Measurements from ENCODE around the gene MCC. TPM values are rescaled to one million over a fixed set of nuclear protein-coding genes. Genes with fewer than 3 reads are reported as not detected.

MCC gene
- total RNA-seq, 1 donor from 2014 or later = 18.9 TPM

- TF ChIP-seq, protein P1, sequence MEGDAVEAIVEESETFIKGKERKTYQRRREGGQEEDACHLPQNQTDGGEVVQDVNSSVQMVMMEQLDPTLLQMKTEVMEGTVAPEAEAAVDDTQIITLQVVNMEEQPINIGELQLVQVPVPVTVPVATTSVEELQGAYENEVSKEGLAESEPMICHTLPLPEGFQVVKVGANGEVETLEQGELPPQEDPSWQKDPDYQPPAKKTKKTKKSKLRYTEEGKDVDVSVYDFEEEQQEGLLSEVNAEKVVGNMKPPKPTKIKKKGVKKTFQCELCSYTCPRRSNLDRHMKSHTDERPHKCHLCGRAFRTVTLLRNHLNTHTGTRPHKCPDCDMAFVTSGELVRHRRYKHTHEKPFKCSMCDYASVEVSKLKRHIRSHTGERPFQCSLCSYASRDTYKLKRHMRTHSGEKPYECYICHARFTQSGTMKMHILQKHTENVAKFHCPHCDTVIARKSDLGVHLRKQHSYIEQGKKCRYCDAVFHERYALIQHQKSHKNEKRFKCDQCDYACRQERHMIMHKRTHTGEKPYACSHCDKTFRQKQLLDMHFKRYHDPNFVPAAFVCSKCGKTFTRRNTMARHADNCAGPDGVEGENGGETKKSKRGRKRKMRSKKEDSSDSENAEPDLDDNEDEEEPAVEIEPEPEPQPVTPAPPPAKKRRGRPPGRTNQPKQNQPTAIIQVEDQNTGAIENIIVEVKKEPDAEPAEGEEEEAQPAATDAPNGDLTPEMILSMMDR (IDR thresholded peaks at IDR 0.05; ENCODE audit: unreplicated experiment) = no peak
- DNase-seq (ENCODE audit: low spot score, unreplicated experiment) = no peak
- H3K4me1 Mint-ChIP-seq (ENCODE audit: low read depth) = peaks cover 16% of the 10 kb centered on the region
- no peak overlapping the region for H3K4me3 Mint-ChIP-seq (ENCODE audit: low read depth)
- no peaks in the 10 kb centered on the region for H3K9me3 Mint-ChIP-seq (ENCODE audit: low read depth)
- peaks cover 1% of the 10 kb centered on the region for H3K36me3 Mint-ChIP-seq (ENCODE audit: insufficient read depth)
- H3K27me3 Mint-ChIP-seq = no peaks in the 10 kb centered on the region
- no peak overlapping the region for H3K27ac Mint-ChIP-seq
Observed at GRCh38 chr5:113243349-113243664, 244.9 kb downstream of the MCC start.

DNA sequence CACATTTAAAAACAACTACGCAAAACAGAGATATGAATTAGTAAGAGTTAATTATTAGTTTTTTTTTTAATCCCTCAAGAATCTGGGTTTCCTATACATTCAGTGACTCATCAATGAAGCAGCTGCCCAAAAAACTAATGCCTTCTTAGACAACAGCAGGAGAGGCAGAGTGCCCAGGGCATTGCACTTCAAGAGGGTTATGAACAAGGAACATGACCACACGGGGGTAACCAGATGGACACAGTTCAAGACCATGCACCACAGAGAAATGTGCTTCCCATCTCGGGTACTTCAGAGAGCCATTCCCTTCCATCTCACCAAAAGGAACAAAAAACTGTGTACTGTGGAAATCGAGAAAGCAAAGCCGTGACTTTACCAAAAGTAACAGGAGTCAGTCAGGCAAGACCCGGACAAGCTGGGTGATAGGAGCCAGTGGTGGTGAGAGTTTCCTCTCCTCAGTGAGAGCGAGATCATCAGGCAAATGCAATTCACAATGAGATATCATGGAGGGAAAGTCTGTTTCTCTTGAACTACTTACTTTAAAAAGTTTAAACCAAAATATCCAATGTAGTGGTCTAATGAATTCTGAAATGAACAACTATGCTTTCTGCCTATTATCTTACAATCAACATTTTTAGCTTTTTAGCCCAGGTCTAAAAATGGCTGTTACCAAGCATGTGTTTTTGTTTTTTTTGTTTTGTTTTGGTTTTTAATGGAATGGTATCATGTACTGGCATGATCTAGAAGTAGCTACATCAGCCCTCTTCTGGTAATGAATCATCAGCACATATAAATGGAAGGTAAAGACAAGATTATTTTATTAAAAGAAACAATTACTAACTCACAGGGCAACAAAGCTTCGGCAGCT lies 245.5 kb downstream of the MCC start:
- Mint-ChIP-seq H3K4me3 (ENCODE audit: low read depth) (no peak overlapping the region), H3K4me1 (ENCODE audit: low read depth) (peaks cover 18% of the 10 kb centered on the region), H3K9me3 (ENCODE audit: low read depth) (no peaks in the 10 kb centered on the region), H3K27me3 (no peaks in the 10 kb centered on the region), H3K36me3 (ENCODE audit: insufficient read depth) (peaks cover 1% of the 10 kb centered on the region), H3K27ac (no peak overlapping the region)
- no peak for DNase-seq (ENCODE audit: low spot score, unreplicated experiment)
- TF ChIP-seq, protein P1 (IDR thresholded peaks at IDR 0.05; ENCODE audit: unreplicated experiment) = no peak

- Mint-ChIP-seq H3K9me3 (ENCODE audit: low read depth) (no peaks in the 10 kb centered on the region), H3K4me3 (ENCODE audit: low read depth) (no peak overlapping the region), H3K27me3 (no peaks in the 10 kb centered on the region), H3K4me1 (ENCODE audit: low read depth) (peaks cover 20% of the 10 kb centered on the region), H3K27ac (no peak overlapping the region), H3K36me3 (ENCODE audit: insufficient read depth) (peaks cover 1% of the 10 kb centered on the region)
- TF ChIP-seq, protein P1 (IDR thresholded peaks at IDR 0.05; ENCODE audit: unreplicated experiment) = no peak
- no peak for DNase-seq (ENCODE audit: low spot score, unreplicated experiment)
Observed at GRCh38 chr5:113240951-113241726, 247.1 kb downstream of the MCC start.

DNA sequence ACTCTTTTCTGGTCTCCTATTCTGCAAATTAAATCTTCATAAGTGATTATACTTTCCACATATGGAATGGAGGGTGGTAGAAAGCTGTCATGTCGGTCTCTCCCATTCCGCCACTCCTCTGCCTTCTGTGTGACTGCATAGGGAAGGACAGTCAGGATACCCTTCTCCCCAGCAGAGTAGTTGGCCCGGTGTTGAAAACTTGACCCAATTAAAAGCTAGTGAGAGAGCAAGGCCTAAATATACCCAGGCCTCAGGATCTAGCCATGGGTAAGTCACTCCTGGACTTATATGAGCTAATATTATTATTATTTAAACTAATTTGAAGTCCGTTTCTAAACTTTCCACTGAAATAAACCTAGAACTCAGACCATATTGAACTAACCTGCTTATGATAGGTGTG lies 248.2 kb downstream of the MCC start:
- no peak for DNase-seq (ENCODE audit: low spot score, unreplicated experiment)
- TF ChIP-seq, protein P1 (IDR thresholded peaks at IDR 0.05; ENCODE audit: unreplicated experiment) = no peak
- no peaks in the 10 kb centered on the region for H3K27me3 Mint-ChIP-seq
- H3K4me3 Mint-ChIP-seq (ENCODE audit: low read depth) = no peak overlapping the region
- no peaks in the 10 kb centered on the region for H3K9me3 Mint-ChIP-seq (ENCODE audit: low read depth)
- H3K27ac Mint-ChIP-seq = no peak overlapping the region
- peaks cover 22% of the 10 kb centered on the region for H3K4me1 Mint-ChIP-seq (ENCODE audit: low read depth)
- peaks cover 1% of the 10 kb centered on the region for H3K36me3 Mint-ChIP-seq (ENCODE audit: insufficient read depth)

DNA sequence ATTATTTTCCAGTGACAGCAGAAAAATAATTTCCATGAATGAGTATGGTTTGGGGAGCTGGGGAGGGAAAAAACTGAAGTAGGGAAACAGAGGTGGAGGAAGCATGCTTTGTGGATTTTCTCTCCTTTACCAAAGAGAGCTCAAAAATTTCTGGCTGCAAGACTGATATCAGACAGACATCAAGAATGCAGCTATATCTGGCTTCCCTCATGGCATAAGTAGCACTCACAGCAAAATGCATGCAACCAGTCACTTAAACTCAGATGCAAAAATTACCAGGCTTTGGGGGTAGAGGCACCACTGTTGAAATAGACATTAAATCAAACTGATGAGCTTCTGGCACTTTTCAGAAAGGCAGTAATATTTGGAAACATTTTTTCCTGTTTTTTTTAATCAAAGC lies 250.4 kb downstream of the MCC start:
- no peak overlapping the region for H3K4me3 Mint-ChIP-seq (ENCODE audit: low read depth)
- H3K4me1 Mint-ChIP-seq (ENCODE audit: low read depth) = peaks cover 23% of the 10 kb centered on the region
- no peak for DNase-seq (ENCODE audit: low spot score, unreplicated experiment)
- no peaks in the 10 kb centered on the region for H3K27me3 Mint-ChIP-seq
- no peaks in the 10 kb centered on the region for H3K36me3 Mint-ChIP-seq (ENCODE audit: insufficient read depth)
- H3K27ac Mint-ChIP-seq = no peak overlapping the region
- TF ChIP-seq, protein P1 (IDR thresholded peaks at IDR 0.05; ENCODE audit: unreplicated experiment) = no peak
- no peaks in the 10 kb centered on the region for H3K9me3 Mint-ChIP-seq (ENCODE audit: low read depth)

Measured in progenitor cell of endocrine pancreas (in vitro differentiated cells).